Vagina (tissue), 2 donors: Measurements from ENCODE around the gene FBXW11. TPM values are rescaled to one million over a fixed set of nuclear protein-coding genes. Genes with fewer than 3 reads are reported as not detected.

Experiments
- DNase-seq, 2 donors: peaks; one replicate each; pipeline ENCODE4 v3.0.0-alpha.2; 2017; ENCODE audit errors: extremely low spot score in 2 of 2
- H3K27ac ChIP-seq: fragments of 200-600 bp; sonication (generic); one replicate; pipeline ENCODE4 v1.5.1; 2019
- H3K27me3 ChIP-seq: fragments of 200-600 bp; sonication (generic); one replicate; pipeline ENCODE4 v1.5.1; 2019
- H3K36me3 ChIP-seq, 2 donors: fragments of 200-600 bp; sonication (generic); one replicate each; pipeline ENCODE4 v1.5.1; 2017 to 2019
- H3K4me1 ChIP-seq: fragments of 200-600 bp; sonication (generic); one replicate; pipeline ENCODE4 v1.5.1; 2019
- H3K4me3 ChIP-seq, 2 donors: fragments of 200-600 bp; sonication (generic); 1 replicate in 1 of 2; 2 replicates in 1 of 2; pipeline ENCODE4 v1.5.1; 2016 to 2019
- H3K9me3 ChIP-seq: fragments of 200-600 bp; sonication (generic); one replicate; pipeline ENCODE4 v1.5.1; 2019
- CTCF ChIP-seq, 3 experiments: fragments of 450-650 bp in 2 of 3; fragments of 200-600 bp in 1 of 3; sonication (generic) in 1 of 3; IDR thresholded peaks; one replicate each; pipeline ENCODE4 v1.5.1; 2017 to 2019; ENCODE audit warnings: antibody characterized with exemption in 3 of 3, mild to moderate bottlenecking in 2 of 3, moderate library complexity in 2 of 3
- POLR2A ChIP-seq, 2 donors: fragments of 450-650 bp; IDR thresholded peaks; one replicate each; pipeline ENCODE4 v1.6.1; 2017; ENCODE audit warnings: antibody characterized with exemption in 2 of 2, mild to moderate bottlenecking in 2 of 2, moderate library complexity in 2 of 2
- POLR2AphosphoS5 ChIP-seq, 2 donors: sonication (generic); formaldehyde crosslinking; IDR thresholded peaks; one replicate each; pipeline ENCODE4 v1.9.0; 2017; ENCODE audit warnings: antibody characterized with exemption in 2 of 2, mild to moderate bottlenecking in 2 of 2, low read depth in 1 of 2; ENCODE audit not compliant: insufficient read depth in 1 of 2
- intact Hi-C: fragments of 100-400 bp; cut with DNase I; formaldehyde crosslinking; loops from one replicate; pipeline ENCODE4 v1.15.1; 2023
- total RNA-seq: library from RNA; depleted of rRNA; stranded (reverse); fragments of >200 nt; gene quantifications from one replicate; pipeline ENCODE4 v1.2.3, GENCODE V29; 2016

The FBXW11 gene
- total RNA-seq, 1 donor from 2014 or later: 40.5 TPM

- Histone ChIP-seq H3K4me1 (peaks cover 14% of the 10 kb centered on the region), H3K36me3 (no peaks in the 10 kb centered on the region), H3K27me3 (no peaks in the 10 kb centered on the region), H3K27ac (no peak overlapping the region), H3K4me3 (no peak overlapping the region), H3K9me3 (peaks cover under 1% of the 10 kb centered on the region)
- intact Hi-C loops: loop anchor here (2.0 kb wide), 1 partner anchor 65 kb away; no protein-coding TSS in a partner anchor
- TF ChIP-seq POLR2A (IDR thresholded peaks at IDR 0.05): no peak
- TF ChIP-seq CTCF (IDR thresholded peaks at IDR 0.05): no peak
- no peak for TF ChIP-seq POLR2AphosphoS5 (IDR thresholded peaks at IDR 0.05; ENCODE audit: insufficient read depth in 1 of 2, low read depth in 1 of 2)
- DNase-seq: no peak
Measured at GRCh38 chr5:171939951-171940350, 66.5 kb downstream of the FBXW11 start.

GRCh38 chr5:171938358-171938757, 68.1 kb downstream of the FBXW11 start:
- H3K4me3 ChIP-seq: no peak overlapping the region
- peaks cover 13% of the 10 kb centered on the region for H3K9me3 ChIP-seq
- intact Hi-C loops: no loop called here
- TF ChIP-seq CTCF (IDR thresholded peaks at IDR 0.05) (no peak), POLR2AphosphoS5 (IDR thresholded peaks at IDR 0.05; ENCODE audit: insufficient read depth in 1 of 2, low read depth in 1 of 2) (no peak), POLR2A (IDR thresholded peaks at IDR 0.05) (no peak)
- no peak overlapping the region for H3K27ac ChIP-seq
- DNase-seq: no peak
- H3K4me1 ChIP-seq: peaks cover 7% of the 10 kb centered on the region
- H3K36me3 ChIP-seq: no peaks in the 10 kb centered on the region
- no peaks in the 10 kb centered on the region for H3K27me3 ChIP-seq

GRCh38 chr5:171937351-171937750, 69.1 kb downstream of the FBXW11 start:
- H3K4me1 ChIP-seq: peaks cover 7% of the 10 kb centered on the region
- no peak overlapping the region for H3K4me3 ChIP-seq
- no peaks in the 10 kb centered on the region for H3K27me3 ChIP-seq
- no peak overlapping the region for H3K27ac ChIP-seq
- no peak for TF ChIP-seq POLR2A (IDR thresholded peaks at IDR 0.05)
- TF ChIP-seq CTCF (IDR thresholded peaks at IDR 0.05): no peak
- no peak for TF ChIP-seq POLR2AphosphoS5 (IDR thresholded peaks at IDR 0.05; ENCODE audit: insufficient read depth in 1 of 2, low read depth in 1 of 2)
- H3K36me3 ChIP-seq: no peaks in the 10 kb centered on the region
- intact Hi-C loops: no loop called here
- H3K9me3 ChIP-seq: peaks cover 13% of the 10 kb centered on the region
- no peak for DNase-seq

- Histone ChIP-seq H3K4me3 (no peak overlapping the region), H3K4me1 (no peaks in the 10 kb centered on the region), H3K27me3 (no peaks in the 10 kb centered on the region), H3K27ac (no peak overlapping the region), H3K36me3 (no peaks in the 10 kb centered on the region), H3K9me3 (peaks cover 13% of the 10 kb centered on the region)
- intact Hi-C loops: no loop called here
- no peak for TF ChIP-seq CTCF (IDR thresholded peaks at IDR 0.05)
- TF ChIP-seq POLR2A (IDR thresholded peaks at IDR 0.05): no peak
- TF ChIP-seq POLR2AphosphoS5 (IDR thresholded peaks at IDR 0.05; ENCODE audit: insufficient read depth in 1 of 2, low read depth in 1 of 2): no peak
- DNase-seq: no peak
Measured at GRCh38 chr5:171934586-171934985, 71.9 kb downstream of the FBXW11 start.

GRCh38 chr5:171931163-171931562, 75.3 kb downstream of the FBXW11 start:
- Histone ChIP-seq H3K9me3 (peaks cover 13% of the 10 kb centered on the region), H3K27me3 (no peaks in the 10 kb centered on the region), H3K4me1 (peaks cover 6% of the 10 kb centered on the region), H3K36me3 (no peaks in the 10 kb centered on the region), H3K27ac (no peak overlapping the region), H3K4me3 (no peak overlapping the region)
- intact Hi-C loops: no loop called here
- no peak for DNase-seq
- TF ChIP-seq POLR2A (IDR thresholded peaks at IDR 0.05) (no peak), POLR2AphosphoS5 (IDR thresholded peaks at IDR 0.05; ENCODE audit: insufficient read depth in 1 of 2, low read depth in 1 of 2) (no peak), CTCF (IDR thresholded peaks at IDR 0.05) (no peak)
